GM23338 (cell line): Measurements from ENCODE around the gene RNF217. TPM values are rescaled to one million over a fixed set of nuclear protein-coding genes. Genes with fewer than 3 reads are reported as not detected.

Source experiments
- ATAC-seq: fragments of 200-7000 bp; cut with Tn5 transposase; 3 replicates; pipeline ENCODE4 v1.9.1; 2020
- DNase-seq: peaks from one replicate; pipeline ENCODE4 v3.0.0-alpha.2; 2015; ENCODE audit warnings: low spot score
- H2AFZ ChIP-seq: fragments of 200-600 bp; sonication (generic); 2 replicates; pipeline ENCODE4 v1.8.0; 2016; ENCODE audit warnings: antibody characterized with exemption, mild to moderate bottlenecking, moderate library complexity
- H3F3A ChIP-seq: fragments of 200-600 bp; sonication (generic); replicated peaks from 2 replicates; pipeline ENCODE4 v1.8.0; 2017; ENCODE audit warnings: antibody characterized with exemption, mixed run types, low read depth
- H3K27ac ChIP-seq: fragments of 200-600 bp; sonication (generic); 2 replicates; pipeline ENCODE4 v1.6.1; 2016; ENCODE audit warnings: low read depth
- H3K27me3 ChIP-seq: fragments of 200-600 bp; sonication (generic); 2 replicates; pipeline ENCODE4 v1.8.0; 2016; ENCODE audit warnings: mild to moderate bottlenecking, mixed run types, moderate library complexity; ENCODE audit not compliant: insufficient read depth
- H3K36me3 ChIP-seq: fragments of 200-600 bp; sonication (generic); 2 replicates; pipeline ENCODE4 v1.8.0; 2016; ENCODE audit warnings: mild to moderate bottlenecking; ENCODE audit not compliant: insufficient read depth
- H3K4me1 ChIP-seq: fragments of 200-600 bp; sonication (generic); 2 replicates; pipeline ENCODE4 v1.8.0; 2016; ENCODE audit warnings: mild to moderate bottlenecking, moderate library complexity; ENCODE audit not compliant: insufficient read depth
- H3K4me2 ChIP-seq: fragments of 200-600 bp; sonication (generic); 2 replicates; pipeline ENCODE4 v1.7.1; 2017; ENCODE audit warnings: mixed run types
- H3K4me3 ChIP-seq: fragments of 200-600 bp; sonication (generic); 2 replicates; pipeline ENCODE4 v1.6.1; 2016; ENCODE audit warnings: mixed run types
- H3K79me2 ChIP-seq: fragments of 200-600 bp; sonication (generic); replicated peaks from 2 replicates; pipeline ENCODE4 v1.8.0; 2017; ENCODE audit warnings: mild to moderate bottlenecking; ENCODE audit not compliant: insufficient read depth
- H3K9me2 ChIP-seq: fragments of 200-600 bp; sonication (generic); 2 replicates; pipeline ENCODE4 v1.8.0; 2017; ENCODE audit not compliant: insufficient read depth
- H4K20me1 ChIP-seq: fragments of 200-600 bp; sonication (generic); replicated peaks from 2 replicates; pipeline ENCODE4 v1.8.0; 2017; ENCODE audit warnings: mild to moderate bottlenecking; ENCODE audit not compliant: insufficient read depth
- H3K27ac Mint-ChIP-seq: 2 replicates; pipeline ENCODE4 v1.8.0; 2020; ENCODE audit warnings: inconsistent platforms, mild to moderate bottlenecking, moderate library complexity, mixed read lengths
- H3K27me3 Mint-ChIP-seq: 3 replicates; pipeline ENCODE4 v1.8.0; 2022; ENCODE audit warnings: low read depth, mild to moderate bottlenecking, moderate library complexity, mixed read lengths, inconsistent platforms; ENCODE audit not compliant: insufficient read depth, poor library complexity
- H3K36me3 Mint-ChIP-seq: 3 replicates; pipeline ENCODE4 v1.8.0; 2021; ENCODE audit warnings: low read depth, mild to moderate bottlenecking, inconsistent platforms, moderate library complexity, mixed read lengths
- H3K4me1 Mint-ChIP-seq: 3 replicates; pipeline ENCODE4 v1.8.0; 2020; ENCODE audit warnings: mild to moderate bottlenecking, inconsistent platforms, mixed read lengths
- H3K4me3 Mint-ChIP-seq: 3 replicates; pipeline ENCODE4 v1.8.0; 2021; ENCODE audit warnings: moderate library complexity, mild to moderate bottlenecking, inconsistent platforms, mixed read lengths
- H3K9me3 Mint-ChIP-seq: 3 replicates; pipeline ENCODE4 v1.8.0; 2020; ENCODE audit warnings: moderate library complexity, mild to moderate bottlenecking, inconsistent platforms, mixed read lengths
- CREB1 ChIP-seq: fragments of 250-450 bp; sonication (Bioruptor Pico); IDR thresholded peaks from 2 replicates; pipeline ENCODE4 v1.5.0; 2020; ENCODE audit warnings: low read depth, mild to moderate bottlenecking, moderate library complexity
- EZH2phosphoT487 ChIP-seq: fragments of 200-600 bp; sonication (generic); IDR thresholded peaks from one replicate; pipeline ENCODE4 v1.8.1; 2018; ENCODE audit warnings: antibody characterized with exemption; ENCODE audit not compliant: unreplicated experiment
- JUNB ChIP-seq: IDR thresholded peaks from one replicate; pipeline ENCODE4 v1.6.1; 2016; ENCODE audit warnings: antibody characterized with exemption; ENCODE audit not compliant: unreplicated experiment
- NANOG ChIP-seq: IDR thresholded peaks from 2 replicates; pipeline ENCODE4 v1.6.1; 2016; ENCODE audit warnings: antibody characterized with exemption, borderline replicate concordance
- POLR2AphosphoS5 ChIP-seq: IDR thresholded peaks from 2 replicates; pipeline ENCODE4 v1.6.1; 2016; ENCODE audit warnings: antibody characterized with exemption, low read depth
- STAT1 ChIP-seq: IDR thresholded peaks from one replicate; pipeline ENCODE4 v1.6.1; 2016; ENCODE audit warnings: antibody characterized with exemption; ENCODE audit not compliant: unreplicated experiment
- ZNF114 ChIP-seq: fragments of 250-450 bp; sonication (Bioruptor Pico); IDR thresholded peaks from 2 replicates; pipeline ENCODE4 v1.5.0; 2020; ENCODE audit warnings: mild to moderate bottlenecking, moderate library complexity
- polyA plus RNA-seq: library from polyadenylated mRNA; unstranded; fragments of >200 nt; fragmentation: Nextera tagmentation; extraction: Ambion mirVana; gene quantifications from 2 replicates; pipeline ENCODE4 v1.2.1, GENCODE V29; 2016
- total RNA-seq: library from RNA; depleted of rRNA; stranded (reverse); fragments of >200 nt; shearing (Covaris generic); gene quantifications from 2 replicates; pipeline ENCODE4 v1.2.3, GENCODE V29; 2014
- TF ChIP-seq, protein P1 (sequence below): fragments of 250-450 bp; sonication (Bioruptor Pico); IDR thresholded peaks from 2 replicates; pipeline ENCODE4 v1.5.0; 2020; ENCODE audit warnings: mild to moderate bottlenecking, moderate library complexity
- TF ChIP-seq, protein P2 (sequence below), 2 experiments: fragments of 200-600 bp in 1 of 2; sonication (generic) in 1 of 2; conservative IDR thresholded peaks; 2 replicates each; pipeline versions ENCODE4 v1.5.1 to v1.6.1; 2016 to 2017; ENCODE audit warnings: antibody characterized with exemption in 2 of 2, low read depth in 2 of 2, mild to moderate bottlenecking in 2 of 2, moderate library complexity in 1 of 2

The RNF217 gene
- total and polyA plus RNA-seq, 2 experiments from 2014 or later, result 1.7 to 6.2 TPM

DNA sequence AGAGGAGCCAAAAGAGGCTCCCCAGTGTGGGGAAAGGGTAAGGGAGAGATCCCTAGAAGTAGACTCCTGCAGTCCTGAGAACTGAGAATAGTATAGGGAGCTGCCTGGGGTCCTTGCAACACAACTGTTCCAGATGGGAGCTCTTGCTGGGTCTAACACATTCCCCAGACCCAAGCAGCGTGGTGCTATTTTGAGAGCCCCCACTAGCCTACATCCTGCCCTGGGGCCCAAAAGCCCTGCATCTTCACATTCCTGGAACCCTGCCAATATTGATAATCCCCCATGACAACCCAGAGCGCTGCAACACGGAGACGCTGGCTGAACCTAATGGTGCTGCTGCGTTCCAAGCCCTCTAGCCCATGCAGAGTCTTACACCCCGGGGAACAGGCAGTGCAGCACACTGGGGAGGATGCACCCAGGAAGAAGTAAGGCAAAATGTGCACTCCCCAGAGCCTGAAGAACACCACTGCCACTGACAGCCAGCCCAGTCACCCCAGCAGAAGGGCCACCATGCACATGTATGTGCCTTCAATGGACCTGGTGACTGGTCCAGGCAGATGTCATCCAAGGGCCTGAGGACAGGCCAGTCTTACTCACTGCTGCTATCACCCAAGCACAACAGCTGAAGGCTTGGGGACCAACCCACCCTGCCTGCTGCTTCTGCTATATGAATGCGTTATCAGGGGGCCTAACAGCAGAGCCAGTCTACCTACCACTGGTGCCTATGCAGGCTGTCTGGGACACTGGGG, 7.0 kb upstream of the RNF217 start (continued):
- TF ChIP-seq, protein P1, sequence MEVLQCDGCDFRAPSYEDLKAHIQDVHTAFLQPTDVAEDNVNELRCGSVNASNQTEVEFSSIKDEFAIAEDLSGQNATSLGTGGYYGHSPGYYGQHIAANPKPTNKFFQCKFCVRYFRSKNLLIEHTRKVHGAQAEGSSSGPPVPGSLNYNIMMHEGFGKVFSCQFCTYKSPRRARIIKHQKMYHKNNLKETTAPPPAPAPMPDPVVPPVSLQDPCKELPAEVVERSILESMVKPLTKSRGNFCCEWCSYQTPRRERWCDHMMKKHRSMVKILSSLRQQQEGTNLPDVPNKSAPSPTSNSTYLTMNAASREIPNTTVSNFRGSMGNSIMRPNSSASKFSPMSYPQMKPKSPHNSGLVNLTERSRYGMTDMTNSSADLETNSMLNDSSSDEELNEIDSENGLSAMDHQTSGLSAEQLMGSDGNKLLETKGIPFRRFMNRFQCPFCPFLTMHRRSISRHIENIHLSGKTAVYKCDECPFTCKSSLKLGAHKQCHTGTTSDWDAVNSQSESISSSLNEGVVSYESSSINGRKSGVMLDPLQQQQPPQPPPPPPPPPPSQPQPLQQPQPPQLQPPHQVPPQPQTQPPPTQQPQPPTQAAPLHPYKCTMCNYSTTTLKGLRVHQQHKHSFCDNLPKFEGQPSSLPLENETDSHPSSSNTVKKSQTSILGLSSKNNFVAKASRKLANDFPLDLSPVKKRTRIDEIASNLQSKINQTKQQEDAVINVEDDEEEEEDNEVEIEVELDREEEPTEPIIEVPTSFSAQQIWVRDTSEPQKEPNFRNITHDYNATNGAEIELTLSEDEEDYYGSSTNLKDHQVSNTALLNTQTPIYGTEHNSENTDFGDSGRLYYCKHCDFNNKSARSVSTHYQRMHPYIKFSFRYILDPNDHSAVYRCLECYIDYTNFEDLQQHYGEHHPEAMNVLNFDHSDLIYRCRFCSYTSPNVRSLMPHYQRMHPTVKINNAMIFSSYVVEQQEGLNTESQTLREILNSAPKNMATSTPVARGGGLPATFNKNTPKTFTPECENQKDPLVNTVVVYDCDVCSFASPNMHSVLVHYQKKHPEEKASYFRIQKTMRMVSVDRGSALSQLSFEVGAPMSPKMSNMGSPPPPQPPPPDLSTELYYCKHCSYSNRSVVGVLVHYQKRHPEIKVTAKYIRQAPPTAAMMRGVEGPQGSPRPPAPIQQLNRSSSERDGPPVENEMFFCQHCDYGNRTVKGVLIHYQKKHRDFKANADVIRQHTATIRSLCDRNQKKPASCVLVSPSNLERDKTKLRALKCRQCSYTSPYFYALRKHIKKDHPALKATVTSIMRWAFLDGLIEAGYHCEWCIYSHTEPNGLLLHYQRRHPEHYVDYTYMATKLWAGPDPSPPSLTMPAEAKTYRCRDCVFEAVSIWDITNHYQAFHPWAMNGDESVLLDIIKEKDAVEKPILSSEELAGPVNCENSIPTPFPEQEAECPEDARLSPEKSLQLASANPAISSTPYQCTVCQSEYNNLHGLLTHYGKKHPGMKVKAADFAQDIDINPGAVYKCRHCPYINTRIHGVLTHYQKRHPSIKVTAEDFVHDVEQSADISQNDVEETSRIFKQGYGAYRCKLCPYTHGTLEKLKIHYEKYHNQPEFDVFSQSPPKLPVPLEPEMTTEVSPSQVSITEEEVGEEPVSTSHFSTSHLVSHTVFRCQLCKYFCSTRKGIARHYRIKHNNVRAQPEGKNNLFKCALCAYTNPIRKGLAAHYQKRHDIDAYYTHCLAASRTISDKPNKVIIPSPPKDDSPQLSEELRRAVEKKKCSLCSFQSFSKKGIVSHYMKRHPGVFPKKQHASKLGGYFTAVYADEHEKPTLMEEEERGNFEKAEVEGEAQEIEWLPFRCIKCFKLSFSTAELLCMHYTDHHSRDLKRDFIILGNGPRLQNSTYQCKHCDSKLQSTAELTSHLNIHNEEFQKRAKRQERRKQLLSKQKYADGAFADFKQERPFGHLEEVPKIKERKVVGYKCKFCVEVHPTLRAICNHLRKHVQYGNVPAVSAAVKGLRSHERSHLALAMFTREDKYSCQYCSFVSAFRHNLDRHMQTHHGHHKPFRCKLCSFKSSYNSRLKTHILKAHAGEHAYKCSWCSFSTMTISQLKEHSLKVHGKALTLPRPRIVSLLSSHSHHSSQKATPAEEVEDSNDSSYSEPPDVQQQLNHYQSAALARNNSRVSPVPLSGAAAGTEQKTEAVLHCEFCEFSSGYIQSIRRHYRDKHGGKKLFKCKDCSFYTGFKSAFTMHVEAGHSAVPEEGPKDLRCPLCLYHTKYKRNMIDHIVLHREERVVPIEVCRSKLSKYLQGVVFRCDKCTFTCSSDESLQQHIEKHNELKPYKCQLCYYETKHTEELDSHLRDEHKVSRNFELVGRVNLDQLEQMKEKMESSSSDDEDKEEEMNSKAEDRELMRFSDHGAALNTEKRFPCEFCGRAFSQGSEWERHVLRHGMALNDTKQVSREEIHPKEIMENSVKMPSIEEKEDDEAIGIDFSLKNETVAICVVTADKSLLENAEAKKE, result no peak

DNA sequence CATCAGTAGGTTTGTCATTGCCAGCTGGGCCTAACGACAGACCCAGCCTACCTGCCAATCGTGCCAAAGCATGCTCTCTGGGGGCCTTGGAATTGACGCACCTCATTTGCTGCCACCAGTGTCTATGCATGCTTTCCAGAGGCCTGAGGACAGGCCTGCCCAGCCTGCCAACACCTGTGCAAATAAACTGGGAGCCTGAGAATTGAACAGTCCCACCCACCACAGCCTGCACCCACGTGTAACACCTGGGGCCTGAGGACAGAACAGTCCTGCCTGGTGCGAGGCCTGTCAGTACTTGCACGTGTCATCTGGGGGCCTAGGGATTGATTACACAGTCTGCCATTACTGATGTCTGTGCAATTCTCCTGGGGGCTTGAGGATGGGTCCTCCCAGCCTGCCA, 6.2 kb upstream of the RNF217 start:
- ATAC-seq, result no peak
- TF ChIP-seq STAT1 (no peak), CREB1 (no peak), ZNF114 (no peak), JUNB (no peak), EZH2phosphoT487 (no peak), NANOG (no peak), POLR2AphosphoS5 (no peak)
- TF ChIP-seq, protein P2, sequence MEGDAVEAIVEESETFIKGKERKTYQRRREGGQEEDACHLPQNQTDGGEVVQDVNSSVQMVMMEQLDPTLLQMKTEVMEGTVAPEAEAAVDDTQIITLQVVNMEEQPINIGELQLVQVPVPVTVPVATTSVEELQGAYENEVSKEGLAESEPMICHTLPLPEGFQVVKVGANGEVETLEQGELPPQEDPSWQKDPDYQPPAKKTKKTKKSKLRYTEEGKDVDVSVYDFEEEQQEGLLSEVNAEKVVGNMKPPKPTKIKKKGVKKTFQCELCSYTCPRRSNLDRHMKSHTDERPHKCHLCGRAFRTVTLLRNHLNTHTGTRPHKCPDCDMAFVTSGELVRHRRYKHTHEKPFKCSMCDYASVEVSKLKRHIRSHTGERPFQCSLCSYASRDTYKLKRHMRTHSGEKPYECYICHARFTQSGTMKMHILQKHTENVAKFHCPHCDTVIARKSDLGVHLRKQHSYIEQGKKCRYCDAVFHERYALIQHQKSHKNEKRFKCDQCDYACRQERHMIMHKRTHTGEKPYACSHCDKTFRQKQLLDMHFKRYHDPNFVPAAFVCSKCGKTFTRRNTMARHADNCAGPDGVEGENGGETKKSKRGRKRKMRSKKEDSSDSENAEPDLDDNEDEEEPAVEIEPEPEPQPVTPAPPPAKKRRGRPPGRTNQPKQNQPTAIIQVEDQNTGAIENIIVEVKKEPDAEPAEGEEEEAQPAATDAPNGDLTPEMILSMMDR (conservative IDR thresholded peaks at IDR 0.05; ENCODE audit: low read depth in 2 of 2), result no peak

More for the DNA sequence above, 6.2 kb upstream of the RNF217 start:
- no peak overlapping the region for H2AFZ ChIP-seq
- H3K27ac ChIP-seq, result no peak overlapping the region
- Mint-ChIP-seq H3K27ac (no peak overlapping the region), H3K9me3 (no peaks in the 10 kb centered on the region), H3K36me3 (no peaks in the 10 kb centered on the region), H3K4me3 (no peak overlapping the region), H3K27me3 (no peaks in the 10 kb centered on the region), H3K4me1 (peaks cover under 1% of the 10 kb centered on the region; the same call in 2 of the 3 replicates)
- H4K20me1 ChIP-seq, result no peaks in the 10 kb centered on the region
- no peak overlapping the region for H3K4me2 ChIP-seq
- no peaks in the 10 kb centered on the region for H3F3A ChIP-seq
- H3K27me3 ChIP-seq, result peaks cover 6% of the 10 kb centered on the region
- no peak for DNase-seq
- no peaks in the 10 kb centered on the region for H3K36me3 ChIP-seq
- no peaks in the 10 kb centered on the region for H3K79me2 ChIP-seq
- no peaks in the 10 kb centered on the region for H3K9me2 ChIP-seq
- H3K4me1 ChIP-seq, result no peaks in the 10 kb centered on the region
- H3K4me3 ChIP-seq, result no peak overlapping the region
